Endothelial cell of umbilical vein (primary cell): ENCODE results near the gene FXYD6. TPM values are rescaled to one million over a fixed set of nuclear protein-coding genes. Genes with fewer than 3 reads are reported as not detected.

Experiments used
- BruUV-seq: library from RNA; stranded (reverse); fragments of 400-500 nt; replicated peaks from 2 replicates; lab custom pipeline; 2021; lab: Mats Ljungman, UMichigan
- CTCF ChIA-PET: fragments of 300-600, 350-600 bp; sonication (Branson Sonifier 250); formaldehyde crosslinking; loops from one replicate; lab custom pipeline; 2021; ENCODE audit warnings: antibody characterized with exemption, inconsistent platforms; lab: Charles Lee
- POLR2A ChIA-PET: fragments of 300-600, 350-600 bp; sonication (Branson Sonifier 250); formaldehyde crosslinking; loops from one replicate; lab custom pipeline; 2021; ENCODE audit warnings: antibody characterized with exemption, inconsistent platforms; lab: Charles Lee
- DNase-seq: peaks from one replicate; pipeline ENCODE4 v3.0.0-alpha.2; 2011; ENCODE audit warnings: low read depth, low spot score
- FAIRE-seq: peaks from 2 replicates; lab custom pipeline; 2011; peaks lifted over from hg19 to GRCh38; lab: Jason Lieb, UNC
- H2AFZ ChIP-seq: 2 replicates; pipeline ENCODE4 v1.6.0; 2012; ENCODE audit warnings: low read depth, low read length, control low read depth, inconsistent platforms
- H3K27ac ChIP-seq: 2 replicates; pipeline ENCODE4 v1.5.1; 2011; ENCODE audit warnings: low read depth, mild to moderate bottlenecking, control low read depth, low read length, moderate library complexity; ENCODE audit not compliant: insufficient read depth
- H3K27me3 ChIP-seq, 2 experiments: 2 replicates each; pipeline versions ENCODE4 v1.6.0 to v1.6.1; 2011; ENCODE audit warnings: low read length in 2 of 2, mixed read lengths in 1 of 2; ENCODE audit not compliant: control insufficient read depth in 2 of 2, insufficient read depth in 2 of 2
- H3K36me3 ChIP-seq, 2 experiments: 2 replicates in 1 of 2; 3 replicates in 1 of 2; pipeline ENCODE4 v1.5.1; 2011; ENCODE audit warnings: low read length in 2 of 2, mild to moderate bottlenecking in 1 of 2, moderate library complexity in 1 of 2; ENCODE audit not compliant: control insufficient read depth in 2 of 2, insufficient read depth in 2 of 2; ENCODE audit errors: extremely low read depth in 1 of 2
- H3K4me1 ChIP-seq: 3 replicates; pipeline ENCODE4 v1.5.1; 2011; ENCODE audit warnings: mild to moderate bottlenecking, low read length; ENCODE audit not compliant: control insufficient read depth, insufficient read depth; ENCODE audit errors: extremely low read depth
- H3K4me2 ChIP-seq: 2 replicates; pipeline ENCODE4 v1.6.1; 2011; ENCODE audit warnings: low read length, control low read depth, mixed read lengths; ENCODE audit not compliant: insufficient read depth
- H3K4me3 ChIP-seq, 3 experiments: fragments of 200-600 bp in 1 of 3; sonication (generic), shearing (Covaris generic) in 1 of 3; replicated peaks in 1 of 3; 2 replicates each; pipeline ENCODE4 v1.5.1; 2011 to 2016; ENCODE audit warnings: control low read depth in 3 of 3, low read length in 3 of 3, mild to moderate bottlenecking in 2 of 3, inconsistent platforms in 1 of 3, low read depth in 1 of 3, moderate library complexity in 1 of 3; ENCODE audit not compliant: insufficient read depth in 1 of 3
- H3K79me2 ChIP-seq: 2 replicates; pipeline ENCODE4 v1.6.0; 2012; ENCODE audit warnings: low read length, inconsistent platforms; ENCODE audit not compliant: control insufficient read depth, insufficient read depth
- H3K9ac ChIP-seq: replicated peaks from 2 replicates; pipeline ENCODE3; 2011; ENCODE audit warnings: low read length, control low read depth; ENCODE audit not compliant: insufficient read depth; ENCODE audit errors: extremely low read depth
- H3K9me1 ChIP-seq: replicated peaks from 3 replicates; pipeline ENCODE4 v1.6.0; 2011; ENCODE audit warnings: mild to moderate bottlenecking, low read length; ENCODE audit not compliant: control insufficient read depth, insufficient read depth; ENCODE audit errors: extremely low read depth
- H3K9me3 ChIP-seq: replicated peaks from 2 replicates; pipeline ENCODE4 v1.5.1; 2012; ENCODE audit warnings: low read length, inconsistent platforms; ENCODE audit not compliant: control insufficient read depth, insufficient read depth
- H4K20me1 ChIP-seq: replicated peaks from 2 replicates; pipeline ENCODE3; 2011; ENCODE audit warnings: mild to moderate bottlenecking, low read length; ENCODE audit not compliant: control insufficient read depth, insufficient read depth; ENCODE audit errors: extremely low read depth
- CTCF ChIP-seq, 2 donors: IDR thresholded peaks; 1 replicate in 1 of 2; 2 replicates in 1 of 2; pipeline ENCODE4 v1.5.1; 2011; ENCODE audit warnings: low read length in 2 of 2, mild to moderate bottlenecking in 2 of 2, moderate library complexity in 2 of 2, control low read depth in 1 of 2, inconsistent platforms in 1 of 2, low read depth in 1 of 2; ENCODE audit not compliant: insufficient read depth in 1 of 2; ENCODE audit errors: extremely low read depth in 1 of 2
- EZH2 ChIP-seq: IDR thresholded peaks from 2 replicates; pipeline ENCODE4 v1.6.1; 2012; ENCODE audit warnings: borderline replicate concordance, low read depth, mild to moderate bottlenecking, moderate library complexity, low read length, inconsistent platforms; ENCODE audit not compliant: severe bottlenecking
- FOS ChIP-seq: IDR thresholded peaks from 2 replicates; pipeline ENCODE4 v1.6.1; 2011; ENCODE audit warnings: mild to moderate bottlenecking, low read length, moderate library complexity, borderline replicate concordance; ENCODE audit not compliant: insufficient read depth
- GATA2 ChIP-seq: IDR thresholded peaks from 2 replicates; pipeline ENCODE4 v1.7.0; 2011; ENCODE audit warnings: low read depth, mild to moderate bottlenecking, moderate library complexity, mixed read lengths, low read length; ENCODE audit not compliant: insufficient read length, insufficient read depth
- JUN ChIP-seq: IDR thresholded peaks from 2 replicates; pipeline ENCODE4 v1.6.1; 2011; ENCODE audit warnings: borderline replicate concordance, low read depth; ENCODE audit not compliant: insufficient read length, insufficient read depth
- MAX ChIP-seq: IDR thresholded peaks from 2 replicates; pipeline ENCODE4 v1.6.1; 2011; ENCODE audit not compliant: insufficient read depth, insufficient read length
- MYC ChIP-seq: IDR thresholded peaks from one replicate; pipeline ENCODE4 v1.6.1; 2011; ENCODE audit warnings: mild to moderate bottlenecking, low read depth, low read length
- POLR2A ChIP-seq: IDR thresholded peaks from 2 replicates; pipeline ENCODE4 v1.6.1; 2012; ENCODE audit warnings: low read depth, mild to moderate bottlenecking, control low read depth, low read length
- POLR2AphosphoS5 ChIP-seq: IDR thresholded peaks from 2 replicates; pipeline ENCODE4 v1.6.1; 2012; ENCODE audit warnings: low read depth, mild to moderate bottlenecking, control low read depth, low read length, moderate library complexity; ENCODE audit not compliant: insufficient read depth
- dilution Hi-C: fragments of 300-500 bp; cut with MboI; formaldehyde crosslinking; loops from one replicate; pipeline ENCODE4 v1.15.0; 2019; ENCODE audit warnings: low sequenced_read_pairs; ENCODE audit not compliant: extremely low pct_ligation_motif_present
- intact Hi-C: fragments of 100-400 bp; cut with micrococcal nuclease; formaldehyde crosslinking; loops from one replicate; pipeline ENCODE4 v1.10.0; 2022
- polyA plus RNA-seq, 4 experiments: library from polyadenylated mRNA; depleted of rRNA in 3 of 4; stranded (reverse) in 3 of 4; unstranded in 1 of 4; fragments of >200 nt; gene quantifications; 2 replicates each; pipeline versions ENCODE4 v1.2.1 to v1.2.3, GENCODE V29; 2011 to 2012; ENCODE audit warnings: missing spikeins in 1 of 4
- total RNA-seq: library from RNA; stranded (reverse); gene quantifications from 2 replicates; pipeline ENCODE4 v1.2.3, GENCODE V29; 2021

The FXYD6 gene
- total and polyA plus RNA-seq, 2 donors (not counting 3 experiments of a cell fraction or from before 2014, with no cell fraction given): 1.4 to 8.7 TPM

GRCh38 chr11:117870103-117870952 lies 6.1 kb downstream of the FXYD6 start:
- Histone ChIP-seq H3K9me1 (no peaks in the 10 kb centered on the region), H3K4me3 (no peak overlapping the region), H3K27ac (no peak overlapping the region), H3K4me2 (no peak overlapping the region), H3K9ac (no peak overlapping the region), H3K4me1 (no peaks in the 10 kb centered on the region), H3K27me3 (peaks cover 24 to 26% of the 10 kb centered on the region in 2 experiments), H2AFZ (no peak overlapping the region), H3K36me3 (no peaks in the 10 kb centered on the region), H3K79me2 (no peaks in the 10 kb centered on the region), H3K9me3 (no peaks in the 10 kb centered on the region), H4K20me1 (no peaks in the 10 kb centered on the region)
- FAIRE-seq (no peak), DNase-seq (no peak)
- CTCF ChIA-PET: interaction anchor here (1.0 kb wide), 1 partner anchor 9 kb away, joined by 4 read pairs; no protein-coding TSS in a partner anchor
- intact Hi-C loops (no loop called here), dilution Hi-C loops (no loop called here)
- TF ChIP-seq JUN (no peak), CTCF (IDR thresholded peaks at IDR 0.05; ENCODE audit: extremely low read depth in 1 of 2, insufficient read depth in 1 of 2, low read depth in 1 of 2, low read length in 2 of 2) (no peak), FOS (no peak), MAX (no peak), GATA2 (no peak), POLR2A (no peak), EZH2 (no peak), MYC (no peak), POLR2AphosphoS5 (no peak)
- POLR2A ChIA-PET: no interaction called here
- BruUV-seq: no TSS peak
